AG09319 (cell line): Measurements from ENCODE around the gene SRGAP2C.
"Not testable (repeated sequence)": the region's sequence is repeated elsewhere in the genome, so short reads cannot be mapped to it uniquely, and the experiment has no call there.

Experiments
- DNase-seq: peaks from one replicate; pipeline ENCODE4 v3.0.0-alpha.2; 2010; ENCODE audit warnings: low read depth; ENCODE audit errors: extremely low read depth

The SRGAP2C gene

DNA sequence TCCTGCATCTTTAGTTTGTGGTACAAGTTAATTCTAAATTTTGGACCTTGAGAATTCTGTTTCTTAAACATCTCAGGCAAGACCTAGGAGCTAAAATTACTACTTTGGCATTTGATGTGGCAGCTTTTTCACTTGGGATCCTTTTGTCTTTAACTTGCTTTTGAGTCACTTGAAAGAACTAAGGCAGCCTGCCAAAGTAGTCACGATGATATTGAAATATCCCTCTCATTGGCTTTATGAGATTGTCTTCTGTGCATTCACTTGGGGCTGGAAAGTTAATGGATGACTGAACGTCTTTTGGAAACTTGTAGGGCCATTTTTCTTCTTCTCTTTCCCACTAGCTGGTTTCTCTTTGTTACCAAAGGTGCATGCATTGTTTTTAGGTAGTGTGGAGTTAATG is 90.7 kb downstream of the SRGAP2C start:
- DNase-seq: not testable (repeated sequence)

DNA sequence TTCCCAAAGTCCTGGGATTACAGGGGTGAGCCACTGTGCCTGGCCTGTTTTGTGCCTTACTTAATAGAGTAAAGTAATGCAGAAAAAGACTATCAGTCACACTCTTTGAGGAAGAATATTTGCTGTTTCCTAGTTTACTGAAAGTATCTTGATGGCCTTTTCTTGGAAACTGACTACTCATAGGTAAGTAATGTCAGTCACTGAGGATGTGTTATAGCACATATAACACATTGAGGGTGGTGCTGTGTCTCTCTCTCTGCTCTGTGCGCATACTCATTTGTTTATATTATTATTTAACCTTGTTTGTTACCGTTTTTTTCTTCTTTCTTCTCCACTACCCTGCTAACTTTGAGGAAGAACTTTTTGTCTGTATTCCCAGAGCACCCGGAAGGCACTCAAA is 93.4 kb downstream of the SRGAP2C start:
- DNase-seq: not testable (repeated sequence)

DNA sequence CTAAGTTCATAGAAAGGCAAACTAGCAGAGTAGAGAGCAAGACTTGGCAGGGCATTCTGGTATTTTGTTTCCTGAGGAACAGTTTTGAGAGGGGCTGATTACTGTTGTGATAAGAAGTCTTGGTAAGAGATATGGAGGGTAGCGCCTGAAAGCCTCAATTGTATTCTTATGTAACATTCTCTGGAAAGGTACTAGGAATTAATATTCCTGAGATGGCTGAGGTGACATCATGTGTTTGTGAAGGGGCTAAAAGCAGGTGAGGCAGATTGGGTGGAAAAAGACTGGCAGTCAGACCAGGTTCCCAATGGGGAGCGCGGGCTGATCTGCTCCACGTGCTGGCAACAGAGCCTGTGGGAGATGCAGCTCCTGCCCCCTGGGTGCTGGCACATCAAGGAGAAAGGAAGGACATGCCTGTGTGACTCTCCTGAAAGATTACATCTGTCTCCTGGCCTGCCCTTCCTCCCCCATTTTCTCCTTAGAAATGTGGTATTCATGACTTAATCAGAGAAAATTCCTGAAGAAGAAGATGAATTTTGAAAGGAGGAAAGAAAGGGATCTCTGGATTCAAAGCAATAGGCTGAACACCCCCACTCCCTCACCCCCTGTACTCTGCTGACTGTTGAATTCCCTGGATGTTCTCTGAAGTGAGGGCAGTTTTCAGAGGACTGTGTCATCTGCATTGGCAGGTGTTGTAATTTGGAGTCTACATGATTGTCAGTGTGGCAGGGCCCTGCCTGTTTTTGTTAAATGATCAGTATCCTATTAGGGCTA is 94.2 kb downstream of the SRGAP2C start:
- DNase-seq: not testable (repeated sequence)

DNA sequence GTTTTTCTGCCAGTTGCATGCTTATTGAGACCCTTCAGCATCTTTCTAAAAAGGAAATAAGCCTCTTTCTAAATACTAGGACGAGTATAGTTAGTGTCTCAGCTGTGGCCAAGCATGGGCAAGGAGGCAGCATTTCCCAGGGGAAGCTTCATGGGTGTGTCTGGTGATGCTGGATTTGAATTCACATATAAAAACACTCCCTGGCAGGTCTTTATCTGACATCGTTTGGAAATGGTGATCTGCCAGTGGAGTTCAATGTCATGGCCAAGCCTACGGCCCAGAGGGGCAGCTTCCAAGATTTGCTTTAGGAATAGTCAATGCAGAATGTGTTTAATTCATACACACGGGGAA is 94.7 kb downstream of the SRGAP2C start:
- DNase-seq: not testable (repeated sequence)

DNA sequence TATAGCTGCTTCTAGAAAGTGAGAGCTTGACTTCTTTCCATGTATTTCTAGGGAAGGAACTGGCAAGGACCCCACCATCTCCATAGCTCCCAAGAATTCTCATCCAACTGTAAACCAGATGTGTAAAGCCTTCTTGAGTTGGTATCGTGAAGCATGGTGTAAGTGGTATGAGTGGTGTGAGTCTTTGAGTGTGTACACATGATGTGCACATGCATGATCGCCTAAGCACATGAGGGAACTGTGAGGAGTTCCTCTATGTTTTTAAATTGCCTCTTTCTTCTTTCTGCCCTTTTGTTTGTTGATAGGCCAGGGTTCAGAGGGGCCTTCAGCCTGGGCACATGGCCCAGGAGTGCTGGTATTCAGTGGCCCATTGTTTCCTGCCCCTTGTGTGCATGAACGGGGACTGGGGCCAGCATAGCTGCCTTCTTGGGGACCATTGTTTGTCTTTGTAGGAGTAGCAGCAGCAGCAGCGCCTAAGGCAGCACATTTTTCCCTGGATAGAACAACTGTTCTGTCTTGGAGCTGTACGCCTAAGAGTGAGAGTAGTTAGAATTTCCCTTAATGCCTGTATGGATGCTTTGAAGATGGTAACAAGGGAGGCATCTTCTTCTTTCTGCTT is 96.0 kb downstream of the SRGAP2C start:
- not testable (repeated sequence) for DNase-seq

DNA sequence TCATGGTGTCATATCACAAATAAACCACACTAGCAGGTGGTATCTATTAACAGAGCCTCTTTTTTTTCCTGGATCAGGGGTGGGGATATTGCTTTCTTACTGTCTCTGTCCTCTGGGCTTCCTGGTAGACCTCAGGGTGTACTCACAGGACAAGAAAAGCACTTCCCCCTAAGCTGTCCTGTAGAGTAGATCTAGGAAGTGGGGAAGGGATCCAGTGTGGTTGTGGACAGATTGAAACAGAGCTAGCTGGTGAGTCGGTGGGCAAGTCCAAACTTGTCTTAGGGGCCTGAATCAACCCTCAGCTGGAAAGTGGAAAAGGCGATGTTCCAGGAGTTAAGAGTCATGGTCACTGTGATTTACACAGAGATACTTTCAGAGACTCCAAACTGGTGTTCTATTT is 96.7 kb downstream of the SRGAP2C start:
- not testable (repeated sequence) for DNase-seq

DNA sequence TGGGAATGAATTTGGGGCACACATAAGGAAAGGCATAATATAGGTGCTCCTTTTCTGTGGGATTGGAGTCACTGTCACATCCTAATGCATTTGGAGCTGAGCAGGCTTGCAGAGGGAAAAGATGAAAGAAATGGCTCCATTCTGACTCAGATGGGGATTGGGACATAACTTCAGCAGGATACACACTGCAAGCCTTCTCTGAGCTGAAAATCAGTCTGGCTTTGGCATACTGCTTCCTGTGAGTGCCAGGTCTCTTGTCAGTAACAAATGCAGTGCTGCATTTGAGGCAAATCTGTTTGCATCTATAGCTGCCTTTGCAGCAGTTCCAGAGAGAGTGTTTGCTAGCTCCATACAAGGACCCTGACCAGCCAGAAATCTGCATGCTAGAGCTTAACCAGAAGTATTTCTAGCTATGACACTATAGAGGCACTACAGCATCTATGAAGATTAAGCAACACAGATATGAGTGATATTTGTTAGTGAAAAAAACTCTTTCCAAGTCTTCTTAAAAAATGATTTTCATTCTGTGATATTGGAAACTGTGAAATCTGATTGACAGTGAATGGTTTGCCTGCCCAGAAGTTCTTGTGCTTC is 98.9 kb downstream of the SRGAP2C start:
- not testable (repeated sequence) for DNase-seq

DNA sequence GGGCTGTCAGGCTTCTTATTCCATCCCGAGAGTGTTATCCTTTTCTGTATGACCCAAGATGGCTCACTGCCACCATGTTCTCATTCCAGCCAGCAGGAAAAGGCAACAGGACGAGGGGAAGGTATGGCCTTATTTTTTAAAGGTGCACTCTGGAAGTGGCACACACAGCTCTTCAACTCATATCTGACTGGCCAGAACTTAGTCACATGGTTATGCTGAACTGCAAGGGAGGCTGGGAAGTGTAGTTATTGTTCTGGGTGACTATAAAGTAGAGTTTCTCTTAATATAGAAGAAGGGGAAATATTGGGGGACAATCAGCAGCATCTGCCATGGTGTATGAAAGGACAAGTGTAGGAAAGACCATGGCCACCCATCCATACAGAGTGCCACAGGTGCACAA is 107.8 kb downstream of the SRGAP2C start:
- DNase-seq: not testable (repeated sequence)

DNA sequence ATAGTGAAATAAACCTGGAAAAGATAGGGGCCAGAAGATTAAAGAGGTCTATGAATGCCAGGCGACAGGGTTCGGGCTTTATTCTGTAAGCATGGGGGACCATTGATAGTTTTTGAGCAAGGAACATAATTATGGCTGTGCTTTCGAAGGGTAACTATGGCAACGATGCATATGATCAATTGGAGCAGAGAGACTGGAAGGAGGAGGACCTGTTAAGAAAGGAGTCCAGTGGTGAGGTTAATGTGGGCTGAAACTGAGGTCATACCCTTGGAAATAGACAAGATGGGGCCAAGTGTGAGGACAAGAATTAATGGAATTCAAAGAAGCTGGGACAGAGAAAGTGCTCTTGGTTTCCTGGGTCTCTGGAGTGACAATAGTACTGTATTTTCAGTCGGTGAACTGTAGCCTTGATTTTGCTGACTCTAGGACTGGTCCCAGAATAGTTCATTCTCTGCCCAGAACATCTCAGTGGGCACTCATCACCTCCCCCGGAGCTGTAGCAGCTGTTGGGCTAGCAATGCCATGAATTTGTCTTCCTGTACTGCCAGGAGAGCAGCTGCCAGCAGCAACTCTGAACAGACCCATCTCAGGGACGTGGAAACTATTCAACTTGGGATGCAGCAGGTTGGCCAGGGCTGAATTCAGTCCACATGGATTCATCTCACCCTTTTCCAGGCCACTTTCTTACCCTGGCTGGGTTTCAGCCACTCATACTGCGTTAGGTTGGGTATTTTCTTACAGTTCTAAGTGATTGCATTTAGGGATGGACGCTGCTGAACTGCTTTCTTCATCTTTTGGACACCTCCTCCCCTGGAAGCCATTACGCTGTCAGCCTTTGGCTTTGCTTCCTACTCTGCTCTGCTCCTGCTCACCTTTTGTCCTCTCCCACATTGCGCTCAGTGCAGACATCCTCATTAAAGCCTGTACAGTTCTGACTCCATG is 108.8 kb downstream of the SRGAP2C start:
- not testable (repeated sequence) for DNase-seq

DNA sequence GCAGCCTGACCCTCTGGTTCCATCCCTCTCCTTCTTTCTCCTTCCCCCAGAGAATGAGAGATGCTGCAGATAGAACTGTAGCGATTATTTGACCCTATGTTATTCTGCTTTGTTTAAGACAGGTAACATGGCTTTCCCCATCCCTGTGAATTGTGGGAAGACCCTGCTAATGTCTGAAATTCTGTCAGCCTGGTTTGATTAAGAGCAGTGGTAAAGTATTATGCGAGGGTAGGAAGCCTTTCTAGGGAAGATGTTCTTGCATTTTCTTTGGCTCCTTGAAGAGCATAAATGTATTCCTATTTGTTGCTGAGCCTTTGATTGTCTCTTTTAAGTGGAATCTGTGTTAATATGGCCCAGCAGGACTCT is 109.4 kb downstream of the SRGAP2C start:
- not testable (repeated sequence) for DNase-seq

DNA sequence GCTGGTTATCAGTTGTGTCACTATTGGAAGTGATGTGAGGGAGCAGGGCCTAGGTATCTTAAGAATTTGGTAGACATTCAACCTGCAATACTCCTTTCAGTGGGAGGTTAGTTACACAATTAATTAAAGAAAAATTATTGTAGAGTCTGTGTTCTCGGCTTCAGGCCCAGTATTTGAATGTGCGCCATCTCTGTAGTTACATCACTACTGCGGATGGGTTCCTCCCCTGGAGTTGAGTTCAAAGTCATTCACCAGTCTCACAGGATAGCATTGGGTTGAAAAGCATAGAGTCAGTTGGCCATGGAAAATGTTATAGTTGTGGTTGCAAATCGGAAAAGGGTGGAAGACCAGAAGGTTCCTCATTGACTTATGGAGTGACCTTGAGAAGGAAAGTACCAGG is 111.8 kb downstream of the SRGAP2C start:
- not testable (repeated sequence) for DNase-seq

DNA sequence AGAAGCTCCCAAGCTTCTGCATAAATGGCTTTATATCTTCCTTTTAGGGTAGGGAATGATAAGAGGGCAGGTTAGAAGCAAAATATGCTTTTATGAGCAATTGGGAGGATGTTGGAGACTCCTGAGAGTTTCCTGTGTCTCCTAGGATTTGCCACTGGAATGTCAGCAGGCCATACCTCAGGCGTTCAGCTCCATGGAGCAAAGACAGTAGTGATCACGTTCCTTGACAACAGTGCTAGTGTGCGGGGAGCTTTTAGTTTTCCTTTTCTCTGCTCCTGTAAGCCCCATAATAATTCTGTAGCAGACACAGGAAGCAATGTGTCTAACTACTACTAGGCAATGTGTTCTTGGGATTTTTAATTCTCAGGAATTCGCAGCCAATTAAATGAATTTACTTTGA is 113.8 kb downstream of the SRGAP2C start:
- DNase-seq: not testable (repeated sequence)

DNA sequence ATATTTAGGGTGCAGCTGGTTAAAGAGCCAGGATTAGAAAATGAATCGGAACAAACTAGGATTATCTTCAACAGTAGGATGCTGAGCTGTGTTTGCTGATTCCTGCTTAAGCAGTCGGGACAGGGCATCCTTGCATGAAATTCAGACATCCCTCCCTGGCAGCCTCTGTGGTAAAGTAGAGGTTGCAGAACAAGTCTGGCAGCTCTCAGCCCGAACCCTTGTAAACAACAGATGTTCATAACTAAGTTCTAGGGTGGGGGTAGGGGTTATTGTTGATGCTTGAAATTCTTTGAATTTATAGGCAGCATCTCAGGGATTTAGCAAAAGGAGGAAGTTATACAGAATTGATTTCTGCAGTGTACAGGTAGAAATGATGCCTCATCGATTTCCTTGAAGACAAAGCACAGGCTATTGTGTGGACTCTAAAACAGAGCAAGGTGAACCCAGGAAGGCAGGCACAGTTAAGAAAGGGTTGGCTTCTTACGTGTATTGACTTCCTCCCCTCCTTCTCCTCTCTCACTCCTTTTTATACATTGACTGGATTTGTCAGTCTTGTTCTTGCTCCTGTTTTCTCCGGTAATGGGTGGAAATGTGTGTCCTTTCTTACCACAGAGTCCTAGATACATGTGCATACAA is 114.9 kb downstream of the SRGAP2C start:
- DNase-seq: not testable (repeated sequence)

DNA sequence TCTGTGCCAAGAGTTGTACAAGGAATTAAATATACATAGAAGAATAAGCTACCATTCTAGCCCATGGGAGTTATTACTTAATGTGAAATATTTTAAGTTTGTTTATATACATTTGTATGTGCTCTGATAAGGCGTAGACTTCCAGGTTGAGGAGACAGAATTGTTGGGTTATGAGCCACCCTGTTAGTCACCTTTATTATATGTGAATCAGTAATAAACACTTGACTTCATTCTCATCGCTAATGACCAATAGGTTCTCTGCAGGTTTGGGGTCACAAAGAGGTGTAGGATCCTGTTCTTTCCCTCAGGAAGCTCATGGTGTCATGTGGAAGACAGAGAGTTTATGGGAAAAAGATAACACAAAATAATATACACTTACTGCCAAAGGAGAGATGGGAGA is 117.1 kb downstream of the SRGAP2C start:
- not testable (repeated sequence) for DNase-seq

DNA sequence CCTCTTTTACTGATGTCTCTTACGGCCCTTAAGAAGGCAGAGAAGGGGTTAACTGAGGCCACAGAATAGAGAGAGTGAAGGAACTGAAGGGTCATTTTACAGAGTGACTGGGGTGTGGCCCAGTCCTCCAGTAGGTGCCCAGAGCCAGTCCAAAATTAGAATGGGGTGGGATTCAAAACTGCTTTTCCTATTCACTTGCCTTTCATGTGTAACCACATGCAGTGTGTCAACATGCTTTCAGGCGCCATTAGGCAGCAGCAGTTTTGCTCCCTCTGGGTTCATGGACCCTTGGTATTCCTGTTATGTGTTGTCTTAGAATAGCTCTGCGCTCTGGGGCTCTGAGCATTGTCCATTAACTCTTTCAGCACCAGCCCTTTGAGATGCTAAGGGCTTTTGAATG is 123.0 kb downstream of the SRGAP2C start:
- DNase-seq: not testable (repeated sequence)

DNA sequence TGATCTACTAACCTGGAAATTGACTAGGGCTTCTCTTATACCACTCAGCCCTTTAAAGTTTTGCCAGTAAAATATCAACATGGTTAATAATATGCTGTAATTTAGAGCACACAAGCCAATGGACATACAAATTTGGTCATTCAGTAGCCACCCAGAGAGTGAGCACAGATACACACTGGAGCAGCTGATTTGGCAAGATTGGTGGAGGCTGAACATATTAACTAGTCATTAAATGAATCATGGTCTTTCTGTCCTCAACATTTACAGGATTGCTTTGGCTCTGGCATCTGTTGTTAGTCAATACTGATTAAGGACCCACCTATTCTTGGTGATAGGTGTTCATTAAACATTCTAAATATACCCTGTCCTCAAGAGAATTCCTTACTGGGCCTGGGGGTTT is 130.7 kb downstream of the SRGAP2C start:
- not testable (repeated sequence) for DNase-seq

DNA sequence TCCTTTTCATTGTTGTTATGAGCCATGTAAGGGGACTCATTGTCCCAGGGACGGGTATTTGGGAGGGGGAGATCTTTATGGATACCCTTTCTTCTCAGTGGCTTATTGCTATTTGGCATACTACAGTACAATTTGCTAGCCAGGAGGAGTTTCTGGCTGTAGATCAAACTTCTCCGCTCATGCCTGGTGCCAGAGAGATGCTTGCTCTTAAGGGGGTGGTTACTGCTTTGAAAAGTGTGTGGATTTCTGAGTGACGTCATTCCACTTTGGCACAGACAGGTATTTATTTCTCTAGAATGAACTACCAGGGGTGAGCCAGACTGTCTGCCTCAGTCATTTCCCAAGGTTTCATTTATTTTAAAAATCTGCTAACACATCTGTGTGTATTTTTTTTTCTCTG is 131.3 kb downstream of the SRGAP2C start:
- DNase-seq: not testable (repeated sequence)

DNA sequence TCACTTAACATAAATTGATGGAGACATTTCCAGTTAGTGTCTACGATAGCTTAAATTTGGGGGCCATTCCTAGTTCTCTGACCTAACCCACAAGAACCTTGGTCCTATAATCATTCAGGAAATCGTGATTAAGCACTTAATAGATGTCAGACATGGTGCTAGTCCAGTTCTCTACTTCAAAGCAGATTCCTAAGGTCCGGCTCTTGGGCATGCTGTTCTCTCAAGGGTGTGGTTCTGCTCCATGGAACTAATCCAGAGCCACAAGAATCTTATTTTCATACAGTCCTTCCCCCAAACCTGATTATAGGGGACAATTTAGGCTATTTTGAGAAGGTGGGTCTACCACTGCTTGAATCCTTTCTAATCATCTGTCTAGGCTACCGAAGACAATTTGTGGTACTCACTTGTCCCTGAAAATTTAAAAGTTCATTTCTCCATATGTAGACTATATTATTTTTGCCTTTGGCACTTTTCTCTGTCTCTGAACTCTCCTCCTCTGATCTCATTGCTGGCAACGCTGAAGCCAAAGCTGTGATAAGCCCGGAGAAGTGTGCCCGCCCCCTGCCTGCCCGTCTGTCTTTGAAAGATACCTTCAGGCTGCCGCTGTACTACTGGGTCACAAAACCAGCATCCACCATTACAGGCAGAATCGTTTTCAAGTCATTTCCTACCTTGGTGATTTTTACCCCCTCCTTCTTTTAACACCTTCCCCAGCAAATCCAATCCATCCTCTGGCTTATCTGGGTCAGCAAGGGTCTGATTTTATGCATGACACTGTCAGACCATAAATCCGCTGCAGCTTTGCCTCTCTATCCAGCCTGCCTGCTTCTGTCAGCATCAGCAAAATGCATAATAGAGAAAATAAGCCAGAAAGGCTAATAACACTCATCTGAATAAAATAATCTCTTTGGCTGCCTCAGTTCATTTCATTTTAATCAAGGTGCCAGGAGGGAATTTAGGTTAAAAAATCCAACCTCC is 133.0 kb downstream of the SRGAP2C start:
- not testable (repeated sequence) for DNase-seq

DNA sequence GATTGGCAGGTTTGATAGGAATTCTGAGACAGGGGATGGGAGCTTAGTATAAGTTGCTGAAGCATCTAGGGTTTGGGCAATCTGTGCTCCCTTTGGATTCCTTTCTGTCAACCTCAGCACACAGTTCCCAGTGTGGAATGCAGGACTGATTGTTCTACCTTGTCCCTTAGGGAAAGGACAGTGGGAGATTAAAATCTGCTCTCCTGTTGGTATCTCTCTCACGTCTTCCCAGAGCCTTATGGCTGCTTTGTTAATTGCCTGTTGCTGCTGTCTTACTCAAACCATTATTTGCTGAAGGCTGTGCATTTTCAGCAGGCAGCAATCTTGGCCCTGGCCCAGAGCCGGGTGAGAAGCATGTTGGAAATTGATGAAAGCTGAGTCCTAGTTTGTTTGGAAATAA is 133.9 kb downstream of the SRGAP2C start:
- not testable (repeated sequence) for DNase-seq

DNA sequence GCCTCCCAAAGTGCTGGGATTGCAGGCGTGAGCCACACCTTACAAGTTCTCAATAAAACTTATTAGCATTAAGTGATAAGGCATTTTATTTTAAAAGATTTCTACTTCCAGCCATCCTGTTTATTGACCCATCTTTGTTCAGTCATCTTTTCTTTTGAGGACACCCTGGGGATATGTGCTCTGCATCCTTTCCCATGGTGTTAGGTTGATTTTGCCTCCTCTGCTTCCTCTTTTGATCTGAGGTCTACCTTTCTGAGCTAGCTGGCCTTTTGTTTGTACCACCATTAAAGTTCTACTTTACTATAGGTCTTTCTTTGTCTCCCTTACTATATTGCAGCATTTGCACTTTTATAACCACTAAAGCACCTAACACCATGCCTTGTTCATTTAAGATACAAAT is 136.9 kb downstream of the SRGAP2C start:
- not testable (repeated sequence) for DNase-seq
